Bronchial epithelial cell (primary cell): Measurements from ENCODE around the gene NOTCH1. TPM values are rescaled to one million over a fixed set of nuclear protein-coding genes. Genes with fewer than 3 reads are reported as not detected.

ENCODE experiments used
- DNase-seq: peaks from one replicate; pipeline ENCODE4 v3.0.0-alpha.2; 2010; ENCODE audit warnings: low read depth
- FAIRE-seq: peaks from 2 replicates; lab custom pipeline; 2011; peaks lifted over from hg19 to GRCh38; lab: Jason Lieb, UNC
- H3K27me3 ChIP-seq: 2 replicates; pipeline ENCODE4 v1.5.1; 2011; ENCODE audit warnings: low read length; ENCODE audit not compliant: control insufficient read depth, insufficient read depth
- H3K36me3 ChIP-seq: 2 replicates; pipeline ENCODE4 v1.5.1; 2011; ENCODE audit warnings: low read length; ENCODE audit not compliant: control insufficient read depth, insufficient read depth
- H3K4me3 ChIP-seq: 2 replicates; pipeline ENCODE4 v1.5.1; 2011; ENCODE audit warnings: mild to moderate bottlenecking, low read depth, low read length, control low read depth
- CTCF ChIP-seq: IDR thresholded peaks from 2 replicates; pipeline ENCODE4 v1.5.1; 2011; ENCODE audit warnings: mild to moderate bottlenecking, moderate library complexity, low read length, control low read depth, inconsistent platforms; ENCODE audit not compliant: insufficient read depth, severe bottlenecking
- total RNA-seq: library from RNA; depleted of rRNA; stranded (reverse); fragments of >200 nt; gene quantifications from 2 replicates; pipeline ENCODE4 v1.2.1, GENCODE V29; 2014

NOTCH1 gene
- total RNA-seq, 1 donor from 2014 or later, result 70.0 TPM

- peaks cover 60% of the 10 kb centered on the region for H3K36me3 ChIP-seq
- no peak overlapping the region for H3K4me3 ChIP-seq
- FAIRE-seq, result no peak
- no peak for TF ChIP-seq CTCF
- DNase-seq, result no peak
- H3K27me3 ChIP-seq, result no peaks in the 10 kb centered on the region
These were observed 82.3 kb downstream of the NOTCH1 start for GRCh38 chr9:136463578-136463977.

- Histone ChIP-seq H3K4me3 (no peak overlapping the region), H3K36me3 (peaks cover 55% of the 10 kb centered on the region), H3K27me3 (no peaks in the 10 kb centered on the region)
- FAIRE-seq (no peak), DNase-seq (no peak)
- no peak for TF ChIP-seq CTCF
These were observed 83.2 kb downstream of the NOTCH1 start for GRCh38 chr9:136462664-136463063.

- DNase-seq (no peak), FAIRE-seq (no peak)
- no peaks in the 10 kb centered on the region for H3K27me3 ChIP-seq
- H3K4me3 ChIP-seq, result no peak overlapping the region
- TF ChIP-seq CTCF, result no peak
- peaks cover 54% of the 10 kb centered on the region for H3K36me3 ChIP-seq
These were observed 85.0 kb downstream of the NOTCH1 start for GRCh38 chr9:136460772-136461325.

- Histone ChIP-seq H3K27me3 (no peaks in the 10 kb centered on the region), H3K36me3 (peaks cover 59% of the 10 kb centered on the region), H3K4me3 (no peak overlapping the region)
- FAIRE-seq (no peak), DNase-seq (no peak)
- no peak for TF ChIP-seq CTCF
These were observed 86.4 kb downstream of the NOTCH1 start for GRCh38 chr9:136459425-136459824.

GRCh38 chr9:136457326-136457725 is 88.5 kb downstream of the NOTCH1 start:
- H3K4me3 ChIP-seq, result no peak overlapping the region
- peaks cover 52% of the 10 kb centered on the region for H3K36me3 ChIP-seq
- FAIRE-seq, result no peak
- TF ChIP-seq CTCF, result no peak
- DNase-seq, result no peak
- H3K27me3 ChIP-seq, result no peaks in the 10 kb centered on the region

- peaks cover 52% of the 10 kb centered on the region for H3K36me3 ChIP-seq
- FAIRE-seq, result no peak
- TF ChIP-seq CTCF, result no peak
These were observed 89.6 kb downstream of the NOTCH1 start for GRCh38 chr9:136456258-136456657.

More at GRCh38 chr9:136456258-136456657, 89.6 kb downstream of the NOTCH1 start:
- no peak for DNase-seq
- Histone ChIP-seq H3K4me3 (no peak overlapping the region), H3K27me3 (no peaks in the 10 kb centered on the region)
